Pancreas (tissue), 10 donors: Measurements from ENCODE around the gene NINJ1. TPM values are rescaled to one million over a fixed set of nuclear protein-coding genes. Genes with fewer than 3 reads are reported as not detected.

ENCODE experiments used
- ATAC-seq, 4 donors: fragments of 200-7000 bp; cut with Tn5 transposase; one replicate each; pipeline versions ENCODE4 v1.8.0 to v1.9.1; 2020; ENCODE audit warnings: mild to moderate bottlenecking in 4 of 4, moderate library complexity in 4 of 4
- DNase-seq, 6 donors: peaks; one replicate each; pipeline ENCODE4 v3.0.0-alpha.2; 2020
- FAIRE-seq: peaks from 2 replicates; lab custom pipeline; 2012; peaks lifted over from hg19 to GRCh38; lab: Jason Lieb, UNC
- H3K27ac ChIP-seq, 4 donors: fragments of 200-600 bp; sonication (generic); 1 replicate in 3 of 4; 2 replicates in 1 of 4; pipeline versions ENCODE4 v1.5.0 to v1.8.0; 2020
- H3K27me3 ChIP-seq, 4 donors: fragments of 200-600 bp; one replicate each; pipeline ENCODE4 v1.8.0; 2021
- H3K36me3 ChIP-seq, 3 donors: fragments of 200-600 bp; sonication (generic) in 1 of 3; one replicate each; pipeline versions ENCODE4 v1.5.0 to v1.8.0; 2020 to 2021
- H3K4me1 ChIP-seq, 3 donors: fragments of 200-600 bp; one replicate each; pipeline ENCODE4 v1.8.0; 2021
- H3K4me3 ChIP-seq, 4 donors: fragments of 200-600 bp; sonication (generic) in 2 of 4; one replicate each; pipeline versions ENCODE4 v1.5.0 to v1.8.0; 2020 to 2021
- H3K9me3 ChIP-seq, 4 donors: fragments of 200-600 bp; one replicate each; pipeline ENCODE4 v1.8.0; 2021
- WGBS, 2 donors: extraction: QIAGEN DNeasy Blood & Tissue Kit; methylation state at CpG; one replicate each; pipeline ENCODE4 v1.1.7; 2013; 5-methylcytosine and 5-hydroxymethylcytosine counted together
- intact Hi-C, 3 donors: fragments of 100-400 bp; cut with DNase I; formaldehyde crosslinking; loops; one replicate each; pipeline versions ENCODE4 v1.11.1 to v1.14.2; 2022
- polyA plus RNA-seq, 2 donors: library from polyadenylated mRNA; stranded (reverse); fragments of 200-250 nt; gene quantifications; one replicate each; pipeline ENCODE4 v1.2.3, GENCODE V29; 2013
- total RNA-seq, 6 donors: library from RNA; stranded (reverse); fragmentation: NEBNext Ultra II Directional in 4 of 6; extraction: Animal tissue kit (Norgen Biotek cat#: 25700) in 4 of 6; gene quantifications; one replicate each; pipeline versions ENCODE4 v1.2.1 to v1.2.4, GENCODE V29; 2021 to 2023
- TF ChIP-seq, protein P1 (sequence below), 4 donors: fragments of 200-600 bp; sonication (generic) in 3 of 4; IDR thresholded peaks; one replicate each; pipeline versions ENCODE4 v1.5.0 to v1.8.0; 2021; ENCODE audit warnings: antibody characterized with exemption in 4 of 4
- donor health status: healthy with polysubstance abuse.
- donor health status: DM: no; HTN: no; CAD: no; lungs with moderate emphysema.
- donor health status: DM: no; HTN: no; CAD: no.
- donor health status: control.
- donor health status: control.
- donor health status: Bipolar disorder and iron deficiency.
- donor health status: DM: yes; HTN: yes; CAD: no.
- donor health status: DM: no; HTN: no; CAD: no.
- donor health status: DM: no; HTN: no; CAD: no.
- donor health status: DM: yes; HTN: yes; CAD: no.

Gene NINJ1
- total and polyA plus RNA-seq, 8 donors = 15.6 to 33.2 (median 21.3) TPM

DNA sequence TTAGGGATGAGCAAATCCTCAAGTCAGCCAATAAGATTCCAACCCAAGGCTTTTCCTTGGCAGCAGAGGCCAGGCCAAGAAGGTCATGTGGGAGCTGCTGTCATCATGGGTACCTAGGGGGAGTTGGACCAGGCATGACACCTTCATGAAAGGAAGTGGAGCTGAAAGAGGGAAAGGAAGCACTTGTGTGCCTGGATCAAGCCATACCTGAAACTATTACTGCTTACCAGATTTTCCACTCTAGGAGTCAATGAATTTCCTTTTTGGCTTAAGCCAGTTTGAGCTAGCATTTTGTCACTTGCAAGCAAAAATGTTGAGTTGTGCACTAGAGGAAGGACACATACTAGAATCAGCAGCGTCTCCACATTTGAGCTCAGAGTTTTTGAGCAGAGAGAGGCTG, 35.4 kb upstream of the NINJ1 start:
- Histone ChIP-seq H3K4me3 (no peak overlapping the region), H3K27ac (no peak overlapping the region), H3K9me3 (no peaks in the 10 kb centered on the region), H3K4me1 (peaks cover 3 to 17% (median 10%) of the 10 kb centered on the region in 3 donors), H3K27me3 (no peaks in the 10 kb centered on the region), H3K36me3 (no peaks in the 10 kb centered on the region)
- WGBS, 2 donors = 98 to 100% methylated on average over 1 of the region's 1 CpG
- no peak for FAIRE-seq
- TF ChIP-seq, protein P1, sequence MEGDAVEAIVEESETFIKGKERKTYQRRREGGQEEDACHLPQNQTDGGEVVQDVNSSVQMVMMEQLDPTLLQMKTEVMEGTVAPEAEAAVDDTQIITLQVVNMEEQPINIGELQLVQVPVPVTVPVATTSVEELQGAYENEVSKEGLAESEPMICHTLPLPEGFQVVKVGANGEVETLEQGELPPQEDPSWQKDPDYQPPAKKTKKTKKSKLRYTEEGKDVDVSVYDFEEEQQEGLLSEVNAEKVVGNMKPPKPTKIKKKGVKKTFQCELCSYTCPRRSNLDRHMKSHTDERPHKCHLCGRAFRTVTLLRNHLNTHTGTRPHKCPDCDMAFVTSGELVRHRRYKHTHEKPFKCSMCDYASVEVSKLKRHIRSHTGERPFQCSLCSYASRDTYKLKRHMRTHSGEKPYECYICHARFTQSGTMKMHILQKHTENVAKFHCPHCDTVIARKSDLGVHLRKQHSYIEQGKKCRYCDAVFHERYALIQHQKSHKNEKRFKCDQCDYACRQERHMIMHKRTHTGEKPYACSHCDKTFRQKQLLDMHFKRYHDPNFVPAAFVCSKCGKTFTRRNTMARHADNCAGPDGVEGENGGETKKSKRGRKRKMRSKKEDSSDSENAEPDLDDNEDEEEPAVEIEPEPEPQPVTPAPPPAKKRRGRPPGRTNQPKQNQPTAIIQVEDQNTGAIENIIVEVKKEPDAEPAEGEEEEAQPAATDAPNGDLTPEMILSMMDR (IDR thresholded peaks at IDR 0.05) = no peak
- intact Hi-C loops = no loop called here
- ATAC-seq = no peak
- DNase-seq = no peak

DNA sequence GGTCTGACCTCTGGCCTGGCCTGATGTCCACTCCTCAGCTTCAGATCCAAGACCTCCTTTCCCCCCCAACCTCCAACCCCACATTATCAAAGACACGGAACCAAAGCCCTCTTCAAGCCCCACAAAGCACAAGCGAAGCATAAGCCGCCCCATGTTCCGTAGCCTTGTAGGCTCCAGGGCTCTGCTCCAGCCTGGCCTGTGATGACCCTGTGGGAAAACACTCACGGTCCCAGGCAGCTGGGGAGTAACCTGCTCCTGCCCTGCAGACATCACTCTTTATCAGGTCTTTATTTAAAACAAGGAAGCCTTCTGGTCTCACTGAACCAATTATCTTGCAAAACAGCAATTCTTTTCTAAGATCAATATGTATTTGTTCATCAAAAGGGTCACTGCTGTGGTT, 34.5 kb upstream of the NINJ1 start:
- H3K4me3 ChIP-seq = no peak overlapping the region
- DNase-seq = no peak
- peak; percentile 52 to 90 (median 78) for ATAC-seq
- intact Hi-C loops = no loop called here
- no peaks in the 10 kb centered on the region for H3K9me3 ChIP-seq
- no peaks in the 10 kb centered on the region for H3K27me3 ChIP-seq
- H3K4me1 ChIP-seq = peaks cover 3 to 13% (median 6%) of the 10 kb centered on the region in 3 donors
- TF ChIP-seq, protein P1 (IDR thresholded peaks at IDR 0.05) = no peak
- no peaks in the 10 kb centered on the region for H3K36me3 ChIP-seq
- 35 to 40% methylated on average over 5 of the region's 5 CpGs for WGBS, 2 donors
- no peak for FAIRE-seq
- no peak overlapping the region for H3K27ac ChIP-seq

- Histone ChIP-seq H3K4me1 (peaks cover 0 to 8% (median 3%) of the 10 kb centered on the region in 3 donors), H3K36me3 (no peaks in the 10 kb centered on the region), H3K9me3 (no peaks in the 10 kb centered on the region), H3K27ac (no peak overlapping the region), H3K4me3 (no peak overlapping the region), H3K27me3 (no peaks in the 10 kb centered on the region)
- intact Hi-C loops = no loop called here
- DNase-seq = no peak
- TF ChIP-seq, protein P1 (IDR thresholded peaks at IDR 0.05) = no peak
- ATAC-seq = peak in 1 of 4 donors; percentile 11
- no peak for FAIRE-seq
- WGBS, 2 donors = 77 to 86% methylated on average over 4 of the region's 4 CpGs
Measured at GRCh38 chr9:93167838-93168237, 33.8 kb upstream of the NINJ1 start.

DNA sequence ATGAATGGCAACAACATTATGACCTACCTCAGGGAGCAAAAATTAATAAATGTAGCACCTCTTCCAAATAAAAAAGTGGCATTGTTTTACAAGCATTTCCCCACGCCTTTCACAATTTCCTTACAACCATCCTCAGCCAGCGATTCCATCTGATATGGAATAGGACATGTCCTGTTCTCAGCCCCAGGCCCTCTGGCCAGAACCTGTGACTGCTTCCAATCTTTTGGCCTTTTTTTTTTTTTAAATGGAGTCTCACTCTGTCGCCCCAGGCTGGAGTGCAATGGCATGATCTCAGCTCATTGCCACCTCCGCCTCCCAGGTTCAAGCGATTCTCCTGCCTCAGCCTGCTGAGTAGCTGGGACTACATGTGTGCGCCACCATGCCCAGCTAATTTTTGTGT, 33.1 kb upstream of the NINJ1 start:
- TF ChIP-seq, protein P1 (IDR thresholded peaks at IDR 0.05) = no peak
- Histone ChIP-seq H3K36me3 (no peaks in the 10 kb centered on the region), H3K4me1 (peaks cover 0 to 8% (median 3%) of the 10 kb centered on the region in 3 donors), H3K27me3 (no peaks in the 10 kb centered on the region), H3K9me3 (no peaks in the 10 kb centered on the region), H3K4me3 (no peak overlapping the region), H3K27ac (no peak overlapping the region)
- no peak for DNase-seq
- intact Hi-C loops = no loop called here
- 96 to 97% methylated on average over 6 of the region's 6 CpGs for WGBS, 2 donors
- ATAC-seq = no peak
- no peak for FAIRE-seq

DNA sequence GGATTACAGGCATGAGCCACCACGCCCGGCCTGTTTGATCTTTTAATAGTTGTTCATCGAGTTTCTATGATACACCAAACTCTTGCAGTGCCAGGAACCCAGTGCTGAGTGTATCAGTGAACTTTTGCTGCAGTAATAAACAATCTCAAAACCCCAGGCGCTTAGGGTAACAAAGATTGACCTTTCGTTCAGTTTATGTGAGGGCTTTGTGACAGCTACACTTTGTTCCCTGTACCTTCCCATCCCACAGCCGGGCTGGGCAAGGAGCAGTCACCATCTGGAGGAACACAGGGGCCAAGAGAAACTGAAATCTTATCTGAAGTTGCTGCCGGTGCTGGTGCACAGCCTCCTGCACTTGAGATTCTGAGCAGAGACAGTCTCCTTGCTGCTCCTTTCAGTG, 32.6 kb upstream of the NINJ1 start:
- Histone ChIP-seq H3K27me3 (no peaks in the 10 kb centered on the region), H3K4me1 (peaks cover 0 to 8% (median 3%) of the 10 kb centered on the region in 3 donors), H3K36me3 (no peaks in the 10 kb centered on the region), H3K4me3 (no peak overlapping the region), H3K9me3 (no peaks in the 10 kb centered on the region), H3K27ac (no peak overlapping the region)
- DNase-seq (no peak), ATAC-seq (peak in 2 of 4 donors; percentile 19 to 59), FAIRE-seq (no peak)
- TF ChIP-seq, protein P1 (IDR thresholded peaks at IDR 0.05) = no peak
- 52 to 54% methylated on average over 7 of the region's 7 CpGs for WGBS, 2 donors
- intact Hi-C loops = no loop called here
